HEK293 (cell line): Measurements from ENCODE around the gene VASP.

Source experiments
- CTCF ChIA-PET: fragments of 350-600 bp; formaldehyde crosslinking; extraction: SDS; loops from one replicate; lab custom pipeline; 2021; ENCODE audit warnings: antibody characterized with exemption; lab: Yijun Ruan, JAX
- POLR2A ChIA-PET: fragments of 300-600 bp; formaldehyde crosslinking; extraction: SDS; loops from one replicate; lab custom pipeline; 2020; ENCODE audit warnings: antibody characterized with exemption, inconsistent platforms; lab: Yijun Ruan, JAX
- H3K27ac ChIP-seq: fragments of 200-500 bp; sonication (Bioruptor generic); 2 replicates; pipeline ENCODE4 v1.5.1; 2014; ENCODE audit warnings: low read depth, low read length, control low read depth, inconsistent platforms; ENCODE audit errors: extremely low read depth
- H3K36me3 ChIP-seq, 2 experiments: fragments of 200-500 bp in 1 of 2; sonication (Bioruptor generic) in 1 of 2; 1 replicate in 1 of 2; 2 replicates in 1 of 2; pipeline ENCODE4 v1.5.1; 2014 to 2017; ENCODE audit warnings: inconsistent platforms in 2 of 2, low read length in 2 of 2; ENCODE audit not compliant: control insufficient read depth in 2 of 2, insufficient read depth in 1 of 2
- H3K4me1 ChIP-seq: fragments of 200-500 bp; sonication (Bioruptor generic); 2 replicates; pipeline ENCODE4 v1.5.1; 2014; ENCODE audit warnings: mild to moderate bottlenecking, low read length, inconsistent platforms; ENCODE audit not compliant: control insufficient read depth, insufficient read depth
- H3K4me3 ChIP-seq: 2 replicates; pipeline ENCODE4 v1.5.1; 2011; ENCODE audit warnings: low read depth, mild to moderate bottlenecking, control low read depth, low read length, moderate library complexity
- H3K9me3 ChIP-seq: fragments of 200-500 bp; sonication (Bioruptor generic); 2 replicates; pipeline ENCODE4 v1.5.1; 2014; ENCODE audit warnings: low read depth, low read length, inconsistent platforms; ENCODE audit not compliant: control insufficient read depth, insufficient read depth
- ATF2 ChIP-seq: fragments of 450-650 bp; formaldehyde crosslinking; IDR thresholded peaks from 2 replicates; pipeline ENCODE4 v1.5.1; 2016; ENCODE audit warnings: missing biosample characterization, missing genetic modification characterization, low read depth
- OVOL3 ChIP-seq: fragments of 450-650 bp; formaldehyde crosslinking; IDR thresholded peaks from 2 replicates; pipeline ENCODE4 v1.5.1; 2016; ENCODE audit warnings: missing biosample characterization, missing genetic modification characterization
- SETDB1 ChIP-seq: IDR thresholded peaks from one replicate; pipeline ENCODE4 v1.6.1; 2017; ENCODE audit warnings: mild to moderate bottlenecking, low read length, moderate library complexity, mixed read lengths; ENCODE audit not compliant: insufficient read length
- TRIM28 ChIP-seq: IDR thresholded peaks from 2 replicates; pipeline ENCODE4 v1.6.1; 2011; ENCODE audit warnings: low read length, control low read depth, borderline replicate concordance
- ZBTB7A ChIP-seq: fragments of 450-650 bp; formaldehyde crosslinking; IDR thresholded peaks from 2 replicates; pipeline ENCODE4 v1.5.1; 2016; ENCODE audit warnings: low read depth, missing biosample characterization, missing genetic modification characterization
- ZNF138 ChIP-seq: fragments of 450-650 bp; formaldehyde crosslinking; IDR thresholded peaks from 2 replicates; pipeline ENCODE4 v1.5.1; 2016; ENCODE audit warnings: missing biosample characterization, missing genetic modification characterization, borderline replicate concordance
- ZNF16 ChIP-seq: fragments of 450-650 bp; formaldehyde crosslinking; IDR thresholded peaks from 2 replicates; pipeline ENCODE4 v1.5.1; 2016; ENCODE audit warnings: low read depth, missing biosample characterization, missing genetic modification characterization
- ZNF175 ChIP-seq: fragments of 450-650 bp; formaldehyde crosslinking; IDR thresholded peaks from 2 replicates; pipeline ENCODE4 v1.5.1; 2016; ENCODE audit warnings: missing biosample characterization, missing genetic modification characterization
- ZNF521 ChIP-seq: fragments of 450-650 bp; formaldehyde crosslinking; IDR thresholded peaks from 2 replicates; pipeline ENCODE4 v1.5.1; 2017; ENCODE audit warnings: missing biosample characterization, mild to moderate bottlenecking, missing genetic modification characterization
- ZNF610 ChIP-seq: fragments of 450-650 bp; formaldehyde crosslinking; IDR thresholded peaks from 2 replicates; pipeline ENCODE4 v1.5.1; 2016; ENCODE audit warnings: missing biosample characterization, missing genetic modification characterization, borderline replicate concordance
- ZNF624 ChIP-seq: fragments of 450-650 bp; formaldehyde crosslinking; IDR thresholded peaks from 2 replicates; pipeline ENCODE4 v1.5.1; 2017; ENCODE audit warnings: missing biosample characterization, missing genetic modification characterization
- ZNF639 ChIP-seq: fragments of 450-650 bp; formaldehyde crosslinking; IDR thresholded peaks from 2 replicates; pipeline ENCODE4 v1.5.1; 2016; ENCODE audit warnings: missing biosample characterization, missing genetic modification characterization
- ZNF654 ChIP-seq: fragments of 450-650 bp; formaldehyde crosslinking; IDR thresholded peaks from 2 replicates; pipeline ENCODE4 v1.5.1; 2016; ENCODE audit warnings: low read depth, missing biosample characterization, missing genetic modification characterization
- ZNF670 ChIP-seq: fragments of 450-650 bp; formaldehyde crosslinking; IDR thresholded peaks from 2 replicates; pipeline ENCODE4 v1.5.1; 2016; ENCODE audit warnings: missing biosample characterization, missing genetic modification characterization, low read depth
- ZNF791 ChIP-seq: fragments of 450-650 bp; formaldehyde crosslinking; IDR thresholded peaks from 2 replicates; pipeline ENCODE4 v1.5.1; 2016; ENCODE audit warnings: missing biosample characterization, missing genetic modification characterization
- ZSCAN30 ChIP-seq: fragments of 450-650 bp; IDR thresholded peaks from 2 replicates; pipeline ENCODE4 v1.5.1; 2018; ENCODE audit warnings: missing biosample characterization, mild to moderate bottlenecking, missing genetic modification characterization, moderate library complexity
- TF ChIP-seq, protein P1 (sequence below): fragments of 450-650 bp; formaldehyde crosslinking; IDR thresholded peaks from 2 replicates; pipeline ENCODE4 v1.5.1; 2016; ENCODE audit warnings: missing biosample characterization, missing genetic modification characterization
- TF ChIP-seq, protein P2 (sequence below): fragments of 450-650 bp; formaldehyde crosslinking; IDR thresholded peaks from 2 replicates; pipeline ENCODE4 v1.5.1; 2016; ENCODE audit warnings: missing biosample characterization, missing genetic modification characterization
- TF ChIP-seq, protein P3 (sequence below): fragments of 450-650 bp; formaldehyde crosslinking; IDR thresholded peaks from 2 replicates; pipeline ENCODE4 v1.5.1; 2016; ENCODE audit warnings: missing biosample characterization, missing genetic modification characterization
- TF ChIP-seq, protein P4 (sequence below): fragments of 450-650 bp; formaldehyde crosslinking; IDR thresholded peaks from 2 replicates; pipeline ENCODE4 v1.5.1; 2016; ENCODE audit warnings: missing biosample characterization, missing genetic modification characterization

The VASP gene

DNA sequence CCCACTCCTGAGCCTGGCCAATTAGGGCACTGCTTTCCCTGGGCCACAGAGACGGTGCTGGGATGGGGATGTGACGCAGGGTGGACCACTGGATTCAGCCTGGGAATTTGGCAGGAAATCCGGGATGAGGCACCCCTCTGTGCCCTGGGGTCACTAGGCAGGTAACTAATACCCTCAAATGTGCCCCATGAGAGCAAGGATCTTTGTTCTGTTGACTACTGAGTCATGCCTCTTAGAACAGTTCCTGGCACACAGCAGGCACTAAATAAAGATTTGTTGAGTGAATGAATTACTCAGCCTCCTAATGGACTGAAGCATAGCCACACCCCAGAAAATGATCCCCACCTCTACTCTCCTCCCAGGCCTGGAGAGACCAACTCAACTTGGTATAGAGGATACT lies 61.5 kb downstream of the VASP start (continued):
- TF ChIP-seq ZNF639 (tag by site-specific recombination) (peak; percentile 68), ZNF624 (tag by site-specific recombination) (no peak), OVOL3 (tag by site-specific recombination) (no peak)
- TF ChIP-seq, protein P1, sequence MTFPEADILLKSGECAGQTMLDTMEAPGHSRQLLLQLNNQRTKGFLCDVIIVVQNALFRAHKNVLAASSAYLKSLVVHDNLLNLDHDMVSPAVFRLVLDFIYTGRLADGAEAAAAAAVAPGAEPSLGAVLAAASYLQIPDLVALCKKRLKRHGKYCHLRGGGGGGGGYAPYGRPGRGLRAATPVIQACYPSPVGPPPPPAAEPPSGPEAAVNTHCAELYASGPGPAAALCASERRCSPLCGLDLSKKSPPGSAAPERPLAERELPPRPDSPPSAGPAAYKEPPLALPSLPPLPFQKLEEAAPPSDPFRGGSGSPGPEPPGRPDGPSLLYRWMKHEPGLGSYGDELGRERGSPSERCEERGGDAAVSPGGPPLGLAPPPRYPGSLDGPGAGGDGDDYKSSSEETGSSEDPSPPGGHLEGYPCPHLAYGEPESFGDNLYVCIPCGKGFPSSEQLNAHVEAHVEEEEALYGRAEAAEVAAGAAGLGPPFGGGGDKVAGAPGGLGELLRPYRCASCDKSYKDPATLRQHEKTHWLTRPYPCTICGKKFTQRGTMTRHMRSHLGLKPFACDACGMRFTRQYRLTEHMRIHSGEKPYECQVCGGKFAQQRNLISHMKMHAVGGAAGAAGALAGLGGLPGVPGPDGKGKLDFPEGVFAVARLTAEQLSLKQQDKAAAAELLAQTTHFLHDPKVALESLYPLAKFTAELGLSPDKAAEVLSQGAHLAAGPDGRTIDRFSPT (tag by site-specific recombination), result no peak

- Histone ChIP-seq H3K4me3 (no peak overlapping the region), H3K9me3 (no peaks in the 10 kb centered on the region), H3K36me3 (no peaks in the 10 kb centered on the region; a peak in 1 of 3 replicates), H3K27ac (no peak overlapping the region), H3K4me1 (peaks cover 7% of the 10 kb centered on the region)
- ChIA-PET POLR2A (interaction anchor here (0.6 kb wide), 1 partner anchor 34 kb away, joined by 3 read pairs; no protein-coding TSS in a partner anchor), CTCF (interaction anchor here (0.7 to 4.8 kb wide), 6 partner anchors 10 to 74 kb away, joined by 3 to 46 read pairs (median 3); no protein-coding TSS in a partner anchor)
- TF ChIP-seq ZNF175 (tag by site-specific recombination) (no peak), SETDB1 (peak; percentile 36), ZBTB7A (no peak), ZNF654 (peak; percentile 46), ZNF521 (tag by site-specific recombination) (no peak), ZNF639 (tag by site-specific recombination) (no peak), ZNF791 (tag by site-specific recombination) (no peak), ATF2 (tag by site-specific recombination) (no peak), ZNF610 (tag by site-specific recombination) (no peak), TRIM28 (no peak), ZNF670 (no peak), ZSCAN30 (tag by site-specific recombination) (0 out of 2 replicates have a peak, but pooled peaks have one; percentile 18), ZNF16 (tag by site-specific recombination) (no peak), ZNF138 (tag by site-specific recombination) (no peak)
- TF ChIP-seq, protein P2, sequence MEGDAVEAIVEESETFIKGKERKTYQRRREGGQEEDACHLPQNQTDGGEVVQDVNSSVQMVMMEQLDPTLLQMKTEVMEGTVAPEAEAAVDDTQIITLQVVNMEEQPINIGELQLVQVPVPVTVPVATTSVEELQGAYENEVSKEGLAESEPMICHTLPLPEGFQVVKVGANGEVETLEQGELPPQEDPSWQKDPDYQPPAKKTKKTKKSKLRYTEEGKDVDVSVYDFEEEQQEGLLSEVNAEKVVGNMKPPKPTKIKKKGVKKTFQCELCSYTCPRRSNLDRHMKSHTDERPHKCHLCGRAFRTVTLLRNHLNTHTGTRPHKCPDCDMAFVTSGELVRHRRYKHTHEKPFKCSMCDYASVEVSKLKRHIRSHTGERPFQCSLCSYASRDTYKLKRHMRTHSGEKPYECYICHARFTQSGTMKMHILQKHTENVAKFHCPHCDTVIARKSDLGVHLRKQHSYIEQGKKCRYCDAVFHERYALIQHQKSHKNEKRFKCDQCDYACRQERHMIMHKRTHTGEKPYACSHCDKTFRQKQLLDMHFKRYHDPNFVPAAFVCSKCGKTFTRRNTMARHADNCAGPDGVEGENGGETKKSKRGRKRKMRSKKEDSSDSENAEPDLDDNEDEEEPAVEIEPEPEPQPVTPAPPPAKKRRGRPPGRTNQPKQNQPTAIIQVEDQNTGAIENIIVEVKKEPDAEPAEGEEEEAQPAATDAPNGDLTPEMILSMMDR (tag by site-specific recombination), result peak; percentile 51; the same call in 1 of the 2 replicates
- TF ChIP-seq, protein P3, sequence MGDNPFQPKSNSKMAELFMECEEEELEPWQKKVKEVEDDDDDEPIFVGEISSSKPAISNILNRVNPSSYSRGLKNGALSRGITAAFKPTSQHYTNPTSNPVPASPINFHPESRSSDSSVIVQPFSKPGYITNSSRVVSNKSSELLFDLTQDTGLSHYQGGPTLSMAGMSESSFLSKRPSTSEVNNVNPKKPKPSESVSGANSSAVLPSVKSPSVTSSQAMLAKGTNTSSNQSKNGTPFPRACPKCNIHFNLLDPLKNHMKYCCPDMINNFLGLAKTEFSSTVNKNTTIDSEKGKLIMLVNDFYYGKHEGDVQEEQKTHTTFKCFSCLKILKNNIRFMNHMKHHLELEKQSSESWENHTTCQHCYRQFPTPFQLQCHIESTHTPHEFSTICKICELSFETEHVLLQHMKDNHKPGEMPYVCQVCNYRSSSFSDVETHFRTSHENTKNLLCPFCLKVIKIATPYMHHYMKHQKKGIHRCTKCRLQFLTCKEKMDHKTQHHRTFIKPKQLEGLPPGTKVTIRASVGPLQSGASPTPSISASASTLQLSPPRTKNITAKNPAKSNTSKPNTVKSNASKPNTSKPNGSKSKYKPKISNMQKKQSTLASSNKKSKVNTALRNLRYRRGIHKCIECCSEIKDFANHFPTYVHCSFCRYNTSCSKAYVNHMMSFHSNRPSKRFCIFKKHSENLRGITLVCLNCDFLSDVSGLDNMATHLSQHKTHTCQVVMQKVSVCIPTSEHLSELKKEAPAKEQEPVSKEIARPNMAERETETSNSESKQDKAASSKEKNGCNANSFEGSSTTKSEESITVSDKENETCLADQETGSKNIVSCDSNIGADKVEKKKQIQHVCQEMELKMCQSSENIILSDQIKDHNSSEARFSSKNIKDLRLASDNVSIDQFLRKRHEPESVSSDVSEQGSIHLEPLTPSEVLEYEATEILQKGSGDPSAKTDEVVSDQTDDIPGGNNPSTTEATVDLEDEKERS, result 0 out of 2 replicates have a peak, but pooled peaks have one; percentile 54
- TF ChIP-seq, protein P4, sequence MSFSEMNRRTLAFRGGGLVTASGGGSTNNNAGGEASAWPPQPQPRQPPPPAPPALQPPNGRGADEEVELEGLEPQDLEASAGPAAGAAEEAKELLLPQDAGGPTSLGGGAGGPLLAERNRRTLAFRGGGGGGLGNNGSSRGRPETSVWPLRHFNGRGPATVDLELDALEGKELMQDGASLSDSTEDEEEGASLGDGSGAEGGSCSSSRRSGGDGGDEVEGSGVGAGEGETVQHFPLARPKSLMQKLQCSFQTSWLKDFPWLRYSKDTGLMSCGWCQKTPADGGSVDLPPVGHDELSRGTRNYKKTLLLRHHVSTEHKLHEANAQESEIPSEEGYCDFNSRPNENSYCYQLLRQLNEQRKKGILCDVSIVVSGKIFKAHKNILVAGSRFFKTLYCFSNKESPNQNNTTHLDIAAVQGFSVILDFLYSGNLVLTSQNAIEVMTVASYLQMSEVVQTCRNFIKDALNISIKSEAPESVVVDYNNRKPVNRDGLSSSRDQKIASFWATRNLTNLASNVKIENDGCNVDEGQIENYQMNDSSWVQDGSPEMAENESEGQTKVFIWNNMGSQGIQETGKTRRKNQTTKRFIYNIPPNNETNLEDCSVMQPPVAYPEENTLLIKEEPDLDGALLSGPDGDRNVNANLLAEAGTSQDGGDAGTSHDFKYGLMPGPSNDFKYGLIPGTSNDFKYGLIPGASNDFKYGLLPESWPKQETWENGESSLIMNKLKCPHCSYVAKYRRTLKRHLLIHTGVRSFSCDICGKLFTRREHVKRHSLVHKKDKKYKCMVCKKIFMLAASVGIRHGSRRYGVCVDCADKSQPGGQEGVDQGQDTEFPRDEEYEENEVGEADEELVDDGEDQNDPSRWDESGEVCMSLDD (tag by site-specific recombination), result no peak
These were observed 62.5 kb downstream of the VASP start for GRCh38 chr19:45569619-45570421.
